Stimulated activated CD8-positive, alpha-beta memory T cell treated with anti-CD3 and anti-CD28 coated beads, Interleukin-7, amount 100 ng/mL, for 1 hour (primary cell): ENCODE results near the gene SLC16A8.
"Not testable (repeated sequence)": the region's sequence is repeated elsewhere in the genome, so short reads cannot be mapped to it uniquely, and the experiment has no call there.

Experiments
- DNase-seq, 2 donors: peaks; one replicate each; pipeline ENCODE4 v3.0.0-alpha.2; 2020; ENCODE audit warnings: low read depth in 2 of 2

SLC16A8 gene

GRCh38 chr22:38086001-38086845, 2.2 kb upstream of the SLC16A8 start:
- no peak for DNase-seq

GRCh38 chr22:38085501-38085900, 1.5 kb upstream of the SLC16A8 start:
- no peak for DNase-seq

GRCh38 chr22:38085056-38085455, 1.1 kb upstream of the SLC16A8 start:
- no peak for DNase-seq

GRCh38 chr22:38082986-38083710, 836 bp downstream of the SLC16A8 start:
- no peak for DNase-seq

- DNase-seq = no peak
Measured at GRCh38 chr22:38081941-38082828, 1.8 kb downstream of the SLC16A8 start.

GRCh38 chr22:38081636-38081940, 2.4 kb downstream of the SLC16A8 start:
- no peak for DNase-seq

- DNase-seq = no peak
Measured at GRCh38 chr22:38080850-38081635, 2.9 kb downstream of the SLC16A8 start.

- DNase-seq = no peak
Measured at GRCh38 chr22:38080474-38080849, 3.5 kb downstream of the SLC16A8 start.

GRCh38 chr22:38079804-38080203, 4.2 kb downstream of the SLC16A8 start:
- no peak for DNase-seq

- not testable (repeated sequence) for DNase-seq
Measured at GRCh38 chr22:38079208-38079607, 4.8 kb downstream of the SLC16A8 start.

GRCh38 chr22:38078046-38078840, 5.7 kb downstream of the SLC16A8 start:
- no peak for DNase-seq

- DNase-seq = no peak
Measured at GRCh38 chr22:38077595-38077994, 6.4 kb downstream of the SLC16A8 start.

GRCh38 chr22:38077096-38077495, 6.9 kb downstream of the SLC16A8 start:
- DNase-seq = no peak

- no peak for DNase-seq
Measured at GRCh38 chr22:38075961-38076360, 8.0 kb downstream of the SLC16A8 start.

- DNase-seq = no peak
Measured at GRCh38 chr22:38075105-38075825, 8.7 kb downstream of the SLC16A8 start.

GRCh38 chr22:38074181-38075104, 9.5 kb downstream of the SLC16A8 start:
- no peak for DNase-seq

GRCh38 chr22:38073150-38074130, 10.5 kb downstream of the SLC16A8 start:
- DNase-seq = no peak
